HG03025 (cell line): Measurements from ENCODE around the gene MYO1E.

Experiments
- ATAC-seq: cut with Tn5 transposase; IDR thresholded peaks from one replicate; pipeline ENCODE4 v1.9.1; 2021; ENCODE audit warnings: mild to moderate bottlenecking, moderate library complexity; ENCODE audit not compliant: unreplicated experiment, low FRiP score

The MYO1E gene

GRCh38 chr15:59240036-59240435 is 132.6 kb downstream of the MYO1E start:
- no peak for ATAC-seq

- no peak for ATAC-seq
These were observed 134.7 kb downstream of the MYO1E start for GRCh38 chr15:59237924-59238331.

GRCh38 chr15:59237119-59237855 is 135.4 kb downstream of the MYO1E start:
- ATAC-seq: no peak

GRCh38 chr15:59236394-59236793 is 136.3 kb downstream of the MYO1E start:
- no peak for ATAC-seq

GRCh38 chr15:59232476-59232875 is 140.2 kb downstream of the MYO1E start:
- ATAC-seq: no peak

GRCh38 chr15:59230531-59231055 is 142.1 kb downstream of the MYO1E start:
- no peak for ATAC-seq

GRCh38 chr15:59229453-59229852 is 143.2 kb downstream of the MYO1E start:
- no peak for ATAC-seq

- ATAC-seq: no peak
These were observed 143.7 kb downstream of the MYO1E start for GRCh38 chr15:59229015-59229414.

- no peak for ATAC-seq
These were observed 145.7 kb downstream of the MYO1E start for GRCh38 chr15:59227021-59227420.

GRCh38 chr15:59224474-59224873 is 148.2 kb downstream of the MYO1E start:
- ATAC-seq: no peak

- no peak for ATAC-seq
These were observed 148.9 kb downstream of the MYO1E start for GRCh38 chr15:59223736-59224135.

- no peak for ATAC-seq
These were observed 149.6 kb downstream of the MYO1E start for GRCh38 chr15:59222906-59223550.

GRCh38 chr15:59221511-59222505 is 150.9 kb downstream of the MYO1E start:
- no peak for ATAC-seq

- no peak for ATAC-seq
These were observed 154.0 kb downstream of the MYO1E start for GRCh38 chr15:59218710-59219109.

GRCh38 chr15:59217876-59218498 is 154.7 kb downstream of the MYO1E start:
- no peak for ATAC-seq

- ATAC-seq: no peak
These were observed 155.8 kb downstream of the MYO1E start for GRCh38 chr15:59216911-59217310.

- ATAC-seq: no peak
These were observed 162.5 kb downstream of the MYO1E start for GRCh38 chr15:59210186-59210585.

GRCh38 chr15:59208613-59209249 is 163.9 kb downstream of the MYO1E start:
- no peak for ATAC-seq

- ATAC-seq: no peak
These were observed 166.0 kb downstream of the MYO1E start, which contains the start of gene LDHAL6B for GRCh38 chr15:59206623-59207183. Gene LDHAL6B (plus strand): TSS chr15:59206843. CDS start chr15:59206941, 98 bp downstream.
